ENCODE data around the gene SUPT6H. TPM values are rescaled to one million over a fixed set of nuclear protein-coding genes. Genes with fewer than 3 reads are reported as not detected.
A peak's percentile ranks its signal among the peaks of the same experiment; 100 is the strongest.

Gene SUPT6H
- total RNA-seq, 2 donors from 2014 or later = 40.1 to 47.1 TPM

DNA sequence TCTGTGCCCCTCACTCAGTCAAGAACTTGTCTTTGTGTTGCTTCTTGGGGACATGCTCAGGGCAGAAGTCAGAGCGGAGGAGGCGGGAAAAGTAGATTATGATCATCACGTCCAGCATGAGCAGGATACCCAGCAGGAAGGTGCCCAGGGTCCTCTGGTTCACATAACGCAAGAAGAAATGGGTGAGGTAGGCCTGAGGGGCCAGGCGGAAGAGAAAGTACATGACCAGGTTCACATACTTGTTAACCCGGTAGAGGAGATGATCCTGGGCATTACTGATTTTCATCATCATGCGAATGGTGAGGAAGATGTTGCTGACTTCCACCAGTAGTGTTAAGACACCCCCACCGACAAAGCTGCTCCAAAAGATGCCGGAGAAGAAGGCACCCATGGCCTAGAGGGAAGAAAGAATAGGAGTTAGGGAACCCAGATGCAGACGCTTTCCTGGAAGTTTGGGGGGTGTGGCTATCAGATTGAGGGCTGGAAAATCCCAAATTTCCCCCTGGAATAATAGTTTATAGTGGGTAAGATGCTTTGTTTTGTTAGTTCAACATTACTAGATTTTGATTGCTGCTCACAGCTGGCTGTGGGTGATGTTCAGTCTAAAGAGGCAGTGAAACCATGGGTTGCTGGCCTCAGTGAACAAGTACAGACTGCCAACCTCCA, 62.6 kb downstream of the SUPT6H start:
- intact Hi-C loops (cut with DNase I) = loop anchor here (10.0 kb wide), 1 partner anchor 80 kb away; the partner anchor contains the start of gene BLTP2
- Histone ChIP-seq H3K27me3 (no peaks in the 10 kb centered on the region), H3K4me1 (peaks cover 26% of the 10 kb centered on the region), H3K4me3 (peak overlapping the region; percentile 81), H3K9ac (ENCODE audit: low read depth in 2 of 2, low read length in 2 of 2) (peak overlapping the region in 1 of 2 donors; percentile 88), H3K36me3 (peaks cover 12% of the 10 kb centered on the region), H3K9me3 (no peaks in the 10 kb centered on the region), H3K27ac (peak overlapping the region; percentile 99)
- TF ChIP-seq, protein P1, sequence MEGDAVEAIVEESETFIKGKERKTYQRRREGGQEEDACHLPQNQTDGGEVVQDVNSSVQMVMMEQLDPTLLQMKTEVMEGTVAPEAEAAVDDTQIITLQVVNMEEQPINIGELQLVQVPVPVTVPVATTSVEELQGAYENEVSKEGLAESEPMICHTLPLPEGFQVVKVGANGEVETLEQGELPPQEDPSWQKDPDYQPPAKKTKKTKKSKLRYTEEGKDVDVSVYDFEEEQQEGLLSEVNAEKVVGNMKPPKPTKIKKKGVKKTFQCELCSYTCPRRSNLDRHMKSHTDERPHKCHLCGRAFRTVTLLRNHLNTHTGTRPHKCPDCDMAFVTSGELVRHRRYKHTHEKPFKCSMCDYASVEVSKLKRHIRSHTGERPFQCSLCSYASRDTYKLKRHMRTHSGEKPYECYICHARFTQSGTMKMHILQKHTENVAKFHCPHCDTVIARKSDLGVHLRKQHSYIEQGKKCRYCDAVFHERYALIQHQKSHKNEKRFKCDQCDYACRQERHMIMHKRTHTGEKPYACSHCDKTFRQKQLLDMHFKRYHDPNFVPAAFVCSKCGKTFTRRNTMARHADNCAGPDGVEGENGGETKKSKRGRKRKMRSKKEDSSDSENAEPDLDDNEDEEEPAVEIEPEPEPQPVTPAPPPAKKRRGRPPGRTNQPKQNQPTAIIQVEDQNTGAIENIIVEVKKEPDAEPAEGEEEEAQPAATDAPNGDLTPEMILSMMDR (IDR thresholded peaks at IDR 0.05) = no peak
- DNase-seq = no peak

DNA sequence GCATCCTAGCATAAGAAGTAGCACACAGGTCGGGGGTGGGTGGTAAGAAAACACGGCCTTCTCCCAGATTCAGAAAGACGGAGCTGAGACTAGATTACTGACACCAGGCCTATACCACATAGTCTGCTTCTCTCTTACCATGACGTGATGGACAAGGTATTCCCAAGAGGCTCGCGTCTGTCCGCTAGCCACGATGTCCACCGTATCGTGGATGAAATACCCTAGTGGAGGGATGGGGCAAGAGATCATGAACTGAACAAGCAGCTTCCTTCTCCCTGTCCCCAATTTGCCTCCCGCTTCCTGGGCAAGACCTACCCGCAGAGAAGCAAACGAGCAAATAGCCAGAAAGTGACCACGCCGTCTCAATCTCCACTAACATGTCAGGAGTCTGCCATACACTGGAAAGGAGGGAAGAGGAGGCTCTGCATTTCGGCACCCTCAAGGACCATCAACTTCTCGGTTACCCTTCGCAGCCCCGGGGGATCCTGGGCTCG, 63.2 kb downstream of the SUPT6H start:
- Histone ChIP-seq H3K4me1 (peaks cover 26% of the 10 kb centered on the region), H3K9me3 (no peaks in the 10 kb centered on the region), H3K27me3 (no peaks in the 10 kb centered on the region), H3K36me3 (peaks cover 12% of the 10 kb centered on the region), H3K4me3 (peak overlapping the region; percentile 81), H3K27ac (peak overlapping the region; percentile 99), H3K9ac (ENCODE audit: low read depth in 2 of 2, low read length in 2 of 2) (peak overlapping the region; percentile 85 to 88)
- TF ChIP-seq, protein P1 (IDR thresholded peaks at IDR 0.05) = no peak
- DNase-seq = peak; percentile 44
- intact Hi-C loops (cut with DNase I) = loop anchor here (10.0 kb wide), 1 partner anchor 80 kb away; the partner anchor contains the start of gene BLTP2

DNA sequence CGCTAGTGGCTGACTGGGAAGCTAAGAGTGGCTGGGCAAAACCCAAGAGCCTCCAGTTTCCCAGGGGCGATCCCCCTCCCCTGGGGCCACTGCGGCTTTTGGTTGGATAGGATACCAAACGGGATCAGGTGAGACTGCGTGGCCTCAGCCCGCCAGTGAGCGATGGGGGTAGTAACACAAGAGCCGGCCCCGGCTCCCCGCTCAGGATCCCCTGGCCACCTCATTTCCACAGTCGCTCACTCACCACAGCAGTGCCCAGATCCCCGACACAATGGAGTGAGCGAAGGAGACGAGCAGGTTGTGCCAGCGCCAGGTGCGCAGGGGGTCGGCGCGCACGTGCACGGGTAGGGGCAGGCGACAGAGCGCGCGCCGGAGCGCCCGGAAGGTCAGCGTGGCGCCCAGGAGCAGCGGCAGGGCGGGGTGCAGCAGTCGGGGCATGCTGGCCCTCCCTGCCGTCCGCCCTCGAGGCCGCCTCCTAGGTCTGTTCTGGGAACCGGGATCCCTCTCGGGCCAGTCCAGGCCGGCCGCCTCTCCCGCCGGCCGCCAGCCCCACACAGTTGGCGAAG, 63.7 kb downstream of the SUPT6H start:
- Histone ChIP-seq H3K27me3 (no peaks in the 10 kb centered on the region), H3K4me1 (peaks cover 26% of the 10 kb centered on the region), H3K9ac (ENCODE audit: low read depth in 2 of 2, low read length in 2 of 2) (peak overlapping the region; percentile 85 to 88), H3K9me3 (no peaks in the 10 kb centered on the region), H3K27ac (peak overlapping the region; percentile 99), H3K4me3 (peak overlapping the region; percentile 81), H3K36me3 (peaks cover 12% of the 10 kb centered on the region)
- intact Hi-C loops (cut with DNase I) = loop anchor here (2.0 to 10.0 kb wide), 2 partner anchors 25 to 81 kb away; partner anchors contain the start of gene BLTP2
- peak; percentile 79 for DNase-seq
- TF ChIP-seq, protein P1 (IDR thresholded peaks at IDR 0.05) = no peak

DNA sequence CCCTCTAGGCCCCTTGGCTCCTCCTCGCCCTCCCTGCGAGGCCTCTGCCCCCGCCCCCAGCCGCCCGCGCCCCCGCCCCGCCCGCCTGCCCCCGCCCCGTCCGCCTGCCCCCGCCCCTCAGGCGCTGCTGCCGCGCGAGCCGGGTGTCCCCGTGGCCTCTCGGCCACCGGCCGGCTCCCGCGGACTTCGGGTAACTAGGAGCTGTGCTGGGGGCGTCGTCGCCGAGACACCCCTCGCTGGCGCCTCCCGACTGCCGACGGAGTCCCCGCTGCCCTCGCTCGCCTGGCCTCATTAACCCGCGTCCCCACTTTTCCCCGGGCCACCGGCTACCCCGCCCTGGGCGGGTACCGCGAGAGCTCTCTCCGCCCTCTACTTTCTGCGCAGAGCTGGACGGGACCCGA, 64.2 kb downstream of the SUPT6H start, which contains the start of gene TLCD1:
TSS of gene TLCD1 (minus strand) at position 8 of the 401 bp plus-strand sequence. CDS start 136 bp downstream, outside the sequence.
- Histone ChIP-seq H3K4me3 (peak within 1 kb of the TSS; percentile 81), H3K9me3 (no peaks in the 10 kb centered on the region), H3K27ac (peak within 1 kb of the TSS; percentile 99), H3K9ac (ENCODE audit: low read depth in 2 of 2, low read length in 2 of 2) (peak within 1 kb of the TSS; percentile 85 to 95), H3K36me3 (peaks cover 12% of the 10 kb centered on the region), H3K27me3 (no peaks in the 10 kb centered on the region), H3K4me1 (peaks cover 22% of the 10 kb centered on the region)
- peak; percentile 85 for DNase-seq
- intact Hi-C loops (cut with DNase I) = loop anchor here (2.0 to 10.0 kb wide), 2 partner anchors 25 to 81 kb away; partner anchors contain the start of gene BLTP2
- TF ChIP-seq, protein P1 (IDR thresholded peaks at IDR 0.05) = no peak

DNA sequence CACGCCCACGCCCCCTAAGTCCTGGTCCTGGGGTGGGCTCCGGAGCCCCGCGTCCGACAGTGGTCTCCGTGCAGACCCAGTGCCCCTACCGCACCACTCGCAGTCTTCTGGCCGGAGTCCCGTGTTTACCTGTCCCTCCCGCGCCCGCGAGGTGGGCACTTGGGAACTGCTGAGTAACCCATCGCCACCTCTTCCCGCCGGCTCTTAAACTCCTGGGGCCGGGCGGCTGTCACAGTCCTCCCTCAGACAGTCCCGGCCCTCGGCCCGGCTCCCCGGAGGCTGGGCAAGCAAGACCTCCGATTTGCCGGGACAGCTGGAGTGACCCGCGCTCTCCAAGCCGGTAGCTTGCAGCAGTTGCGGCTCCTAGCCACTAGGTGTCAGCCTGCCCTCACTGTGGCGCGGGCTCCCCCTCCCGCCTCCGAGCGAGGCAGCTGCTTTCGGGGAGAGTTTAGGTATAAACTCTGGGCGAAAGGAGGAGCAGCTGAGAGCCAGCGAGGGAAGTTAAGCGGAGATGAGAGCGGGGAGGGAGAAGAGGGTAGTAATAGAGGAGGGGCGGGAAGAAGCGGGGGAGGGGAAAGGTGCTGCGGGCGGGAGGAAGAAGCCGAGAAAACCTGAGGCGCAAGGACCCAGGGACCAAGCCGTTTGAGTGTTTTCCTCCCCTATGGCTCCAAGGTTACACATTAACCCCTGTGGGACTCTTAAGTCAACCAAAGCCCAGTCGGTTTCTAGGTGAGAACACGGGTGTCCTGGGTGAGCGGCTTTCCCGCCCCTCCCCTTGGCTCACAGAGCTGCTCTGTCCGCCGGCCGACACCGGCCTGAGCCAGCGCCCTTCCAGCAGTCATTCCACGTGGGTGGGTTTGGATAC, 64.9 kb downstream of the SUPT6H start:
- H3K4me3 ChIP-seq = peak overlapping the region; percentile 81
- peak overlapping the region; percentile 99 for H3K27ac ChIP-seq
- H3K4me1 ChIP-seq = peaks cover 15% of the 10 kb centered on the region
- peaks cover 10% of the 10 kb centered on the region for H3K36me3 ChIP-seq
- peak overlapping the region; percentile 78 to 95 for H3K9ac ChIP-seq (ENCODE audit: low read depth in 2 of 2, low read length in 2 of 2)
- intact Hi-C loops (cut with DNase I) = loop anchor here (2.0 to 10.0 kb wide), 2 partner anchors 24 to 82 kb away; partner anchors contain the start of gene BLTP2
- H3K27me3 ChIP-seq = no peaks in the 10 kb centered on the region
- peak; percentile 97 for DNase-seq
- H3K9me3 ChIP-seq = no peaks in the 10 kb centered on the region
- TF ChIP-seq, protein P1 (IDR thresholded peaks at IDR 0.05) = peak; percentile 98
